Activated CD4-positive, alpha-beta T cell treated with anti-CD3 and anti-CD28 coated beads, Interleukin-10, Interleukin-2, amounts not matched to agents 100 ng/mL and 50 ng/mL, durations not matched to agents 16 hours and 8 hours (primary cell): ENCODE results near the gene SFXN5.
"Not testable (repeated sequence)": the region's sequence is repeated elsewhere in the genome, so short reads cannot be mapped to it uniquely, and the experiment has no call there.

Experiments
- DNase-seq: peaks from one replicate; pipeline ENCODE4 v3.0.0-alpha.2; 2020

The SFXN5 gene

GRCh38 chr2:73078457-73079411 is 7.2 kb upstream of the SFXN5 start:
- DNase-seq, result no peak

GRCh38 chr2:73077424-73077795 is 5.9 kb upstream of the SFXN5 start:
- no peak for DNase-seq

- DNase-seq, result no peak
Measured at GRCh38 chr2:73076701-73077423, 5.3 kb upstream of the SFXN5 start.

- no peak for DNase-seq
Measured at GRCh38 chr2:73075477-73076373, 4.2 kb upstream of the SFXN5 start.

GRCh38 chr2:73074110-73075069 is 2.9 kb upstream of the SFXN5 start:
- no peak for DNase-seq

- DNase-seq, result no peak
Measured at GRCh38 chr2:73072416-73072815, 904 bp upstream of the SFXN5 start.

GRCh38 chr2:73072129-73072395 is 550 bp upstream of the SFXN5 start:
- DNase-seq, result no peak

GRCh38 chr2:73070643-73071359 is 711 bp downstream of the SFXN5 start:
- peak; percentile 40 for DNase-seq

- DNase-seq, result no peak
Measured at GRCh38 chr2:73069855-73070642, 1.5 kb downstream of the SFXN5 start.

GRCh38 chr2:73069041-73069854 is 2.3 kb downstream of the SFXN5 start:
- DNase-seq, result no peak

- no peak for DNase-seq
Measured at GRCh38 chr2:73068147-73068546, 3.4 kb downstream of the SFXN5 start.

- no peak for DNase-seq
Measured at GRCh38 chr2:73067043-73067442, 4.5 kb downstream of the SFXN5 start.

- DNase-seq, result not testable (repeated sequence)
Measured at GRCh38 chr2:73065070-73065469, 6.4 kb downstream of the SFXN5 start.

GRCh38 chr2:73063909-73064875 is 7.3 kb downstream of the SFXN5 start:
- no peak for DNase-seq

GRCh38 chr2:73063472-73063871 is 8.0 kb downstream of the SFXN5 start:
- no peak for DNase-seq

- DNase-seq, result no peak
Measured at GRCh38 chr2:73059106-73059505, 12.4 kb downstream of the SFXN5 start.

GRCh38 chr2:73054980-73055379 is 16.5 kb downstream of the SFXN5 start:
- DNase-seq, result no peak
